ENCODE results near the gene ZNF219.

The ZNF219 gene

GRCh38 chr14:21101802-21102413, 3.5 kb upstream of the ZNF219 start:
- no peak for DNase-seq

GRCh38 chr14:21100931-21101330, 2.5 kb upstream of the ZNF219 start, which contains the start of gene TMEM253:
TSS of gene TMEM253 (plus strand) at chr14:21101066. CDS start at chr14:21101344, 278 bp downstream.
- DNase-seq = no peak

- no peak for DNase-seq
These were observed 1.1 kb upstream of the ZNF219 start for GRCh38 chr14:21099596-21099985.

- no peak for DNase-seq
These were observed 589 bp upstream of the ZNF219 start for GRCh38 chr14:21098892-21099595.

- DNase-seq = no peak
These were observed 799 bp downstream of the ZNF219 start for GRCh38 chr14:21097636-21098075.

- no peak for DNase-seq
These were observed 1.3 kb downstream of the ZNF219 start for GRCh38 chr14:21096978-21097635.

GRCh38 chr14:21096438-21096837, 2.0 kb downstream of the ZNF219 start:
- DNase-seq = no peak

GRCh38 chr14:21095430-21096205, 2.8 kb downstream of the ZNF219 start:
- DNase-seq = peak; percentile 78

GRCh38 chr14:21093769-21094681, 4.4 kb downstream of the ZNF219 start:
- DNase-seq = peak; percentile 84

GRCh38 chr14:21093018-21093417, 5.4 kb downstream of the ZNF219 start:
- no peak for DNase-seq

GRCh38 chr14:21092273-21093011, 6.0 kb downstream of the ZNF219 start:
- peak; percentile 35 for DNase-seq

- DNase-seq = no peak
These were observed 6.6 kb downstream of the ZNF219 start for GRCh38 chr14:21091821-21092272.

- no peak for DNase-seq
These were observed 7.4 kb downstream of the ZNF219 start for GRCh38 chr14:21090940-21091663.

GRCh38 chr14:21090194-21090939, 8.1 kb downstream of the ZNF219 start:
- peak; percentile 16 for DNase-seq

GRCh38 chr14:21089877-21090193, 8.6 kb downstream of the ZNF219 start:
- no peak for DNase-seq

GRCh38 chr14:21089271-21089670, 9.2 kb downstream of the ZNF219 start:
- DNase-seq = no peak

GRCh38 chr14:21088687-21089086, 9.8 kb downstream of the ZNF219 start:
- DNase-seq = no peak

- DNase-seq = peak; percentile 38
These were observed 11.0 kb downstream of the ZNF219 start for GRCh38 chr14:21087294-21088091.

GRCh38 chr14:21086908-21087293, 11.6 kb downstream of the ZNF219 start:
- no peak for DNase-seq

All from NCI-H1694 (cell line).